Motor neuron (in vitro differentiated cells): ENCODE results near the gene SCAPER. TPM values are rescaled to one million over a fixed set of nuclear protein-coding genes. Genes with fewer than 3 reads are reported as not detected.

Experiments
- ATAC-seq, 8 experiments: fragments of 200-7000 bp; cut with Tn5 transposase; replicated peaks in 6 of 8; 2 replicates each; pipeline ENCODE4 v1.8.0; 2021; ENCODE audit warnings: mild to moderate bottlenecking in 8 of 8, moderate library complexity in 8 of 8
- H3K27ac ChIP-seq, 2 donors: fragments of 250-450 bp; sonication (Bioruptor Pico); 2 replicates each; pipeline ENCODE4 v1.9.0; 2021; ENCODE audit warnings: antibody characterized with exemption in 2 of 2, mild to moderate bottlenecking in 2 of 2, moderate library complexity in 1 of 2
- H3K4me1 ChIP-seq, 2 donors: fragments of 250-450 bp; sonication (Bioruptor Pico); replicated peaks in 1 of 2; 2 replicates each; pipeline ENCODE4 v1.6.1; 2021; ENCODE audit warnings: antibody characterized with exemption in 2 of 2, mild to moderate bottlenecking in 2 of 2, moderate library complexity in 1 of 2
- H3K4me3 ChIP-seq, 5 donors: fragments of 250-450 bp; sonication (Bioruptor Pico); 2 replicates each; pipeline ENCODE4 v1.9.0; 2021; ENCODE audit warnings: antibody characterized with exemption in 5 of 5, mild to moderate bottlenecking in 5 of 5, moderate library complexity in 4 of 5
- WGBS, 10 experiments: fragments of 450-650 bp; shearing (Covaris generic); methylation state at CpG; one replicate each; pipeline ENCODE4 v1.0.0; 2022; 5-methylcytosine and 5-hydroxymethylcytosine counted together
- in situ Hi-C, 9 experiments: fragments of 400-800 bp; cut with MboI; loops; one replicate each; pipeline ENCODE4 v1.15.0; 2021; ENCODE audit warnings: low sequenced_read_pairs in 9 of 9, low pct_unique_long_range_greater_than_20kb in 2 of 9; ENCODE audit not compliant: unreplicated experiment in 9 of 9
- total RNA-seq, 8 experiments: library from RNA; unstranded; fragments of 300-600 nt; gene quantifications; 2 replicates each; pipeline versions ENCODE4 v1.2.3 to v1.2.4, GENCODE V29; 2022

SCAPER gene, protein sequence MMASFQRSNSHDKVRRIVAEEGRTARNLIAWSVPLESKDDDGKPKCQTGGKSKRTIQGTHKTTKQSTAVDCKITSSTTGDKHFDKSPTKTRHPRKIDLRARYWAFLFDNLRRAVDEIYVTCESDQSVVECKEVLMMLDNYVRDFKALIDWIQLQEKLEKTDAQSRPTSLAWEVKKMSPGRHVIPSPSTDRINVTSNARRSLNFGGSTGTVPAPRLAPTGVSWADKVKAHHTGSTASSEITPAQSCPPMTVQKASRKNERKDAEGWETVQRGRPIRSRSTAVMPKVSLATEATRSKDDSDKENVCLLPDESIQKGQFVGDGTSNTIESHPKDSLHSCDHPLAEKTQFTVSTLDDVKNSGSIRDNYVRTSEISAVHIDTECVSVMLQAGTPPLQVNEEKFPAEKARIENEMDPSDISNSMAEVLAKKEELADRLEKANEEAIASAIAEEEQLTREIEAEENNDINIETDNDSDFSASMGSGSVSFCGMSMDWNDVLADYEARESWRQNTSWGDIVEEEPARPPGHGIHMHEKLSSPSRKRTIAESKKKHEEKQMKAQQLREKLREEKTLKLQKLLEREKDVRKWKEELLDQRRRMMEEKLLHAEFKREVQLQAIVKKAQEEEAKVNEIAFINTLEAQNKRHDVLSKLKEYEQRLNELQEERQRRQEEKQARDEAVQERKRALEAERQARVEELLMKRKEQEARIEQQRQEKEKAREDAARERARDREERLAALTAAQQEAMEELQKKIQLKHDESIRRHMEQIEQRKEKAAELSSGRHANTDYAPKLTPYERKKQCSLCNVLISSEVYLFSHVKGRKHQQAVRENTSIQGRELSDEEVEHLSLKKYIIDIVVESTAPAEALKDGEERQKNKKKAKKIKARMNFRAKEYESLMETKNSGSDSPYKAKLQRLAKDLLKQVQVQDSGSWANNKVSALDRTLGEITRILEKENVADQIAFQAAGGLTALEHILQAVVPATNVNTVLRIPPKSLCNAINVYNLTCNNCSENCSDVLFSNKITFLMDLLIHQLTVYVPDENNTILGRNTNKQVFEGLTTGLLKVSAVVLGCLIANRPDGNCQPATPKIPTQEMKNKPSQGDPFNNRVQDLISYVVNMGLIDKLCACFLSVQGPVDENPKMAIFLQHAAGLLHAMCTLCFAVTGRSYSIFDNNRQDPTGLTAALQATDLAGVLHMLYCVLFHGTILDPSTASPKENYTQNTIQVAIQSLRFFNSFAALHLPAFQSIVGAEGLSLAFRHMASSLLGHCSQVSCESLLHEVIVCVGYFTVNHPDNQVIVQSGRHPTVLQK (N-terminal part only)
- 10 to 100 TPM in 7 of 8 experiments, 1 to 10 TPM in 1; 4.7 to 32.4 (median 22.6) TPM for total RNA-seq

DNA sequence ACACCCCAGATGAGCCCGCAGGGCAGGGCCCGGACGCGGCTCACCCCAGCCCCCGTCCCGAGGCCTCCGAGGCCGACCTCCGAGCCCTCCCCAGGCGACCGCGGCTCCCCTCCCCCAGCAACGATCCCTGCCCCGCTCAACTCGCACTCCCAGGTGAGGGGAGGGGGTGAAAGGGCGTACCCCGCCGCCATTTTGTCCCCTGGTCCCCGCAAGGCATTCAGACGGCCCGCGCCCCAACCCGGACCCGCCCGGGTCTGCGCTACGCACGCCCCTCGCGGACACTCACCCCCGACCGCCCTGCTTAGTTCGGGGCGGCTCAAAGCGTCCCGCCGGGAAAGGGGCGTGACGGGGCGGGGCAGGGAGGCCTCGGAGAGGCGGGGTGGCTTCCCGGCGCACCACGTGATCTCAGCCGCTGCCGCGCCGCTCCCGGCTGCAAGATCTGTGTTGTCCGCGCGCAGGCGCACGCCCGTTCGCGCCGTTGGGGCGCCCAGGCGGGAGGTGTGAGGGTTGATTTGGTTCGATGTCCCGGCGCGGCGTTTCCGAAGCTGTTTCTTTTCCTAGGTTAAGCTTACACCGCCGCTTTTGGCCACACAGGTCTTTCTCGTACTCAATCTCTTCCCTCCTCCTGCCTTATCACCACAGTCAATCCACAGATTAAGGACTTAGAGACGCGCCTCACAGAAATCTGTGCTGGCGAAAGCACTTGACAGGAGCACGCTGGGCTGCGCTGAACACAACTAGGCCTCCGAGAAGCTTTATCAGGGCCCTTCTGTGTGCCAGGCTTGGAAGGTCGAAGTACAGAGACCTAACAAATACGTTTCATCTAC is at the start of gene SCAPER:
Gene SCAPER, minus strand, starts transcription at position 328 of the 827 bp plus-strand sequence. CDS start 21,523 bp downstream, outside the sequence.
- peak within 1 kb of the TSS; percentile 72 to 79 for H3K27ac ChIP-seq
- in situ Hi-C loops: no loop called here
- peak within 1 kb of the TSS; percentile 56 to 98 (median 85) for H3K4me3 ChIP-seq
- peaks cover 6 to 8% of the 10 kb centered on the region in 2 donors for H3K4me1 ChIP-seq
- peak; percentile 85 to 96 (median 91) for ATAC-seq
- WGBS, 10 experiments: 0 to 57% (median 12%) methylated on average over 1 to 17 of the region's 78 CpGs; no CpG with 5 or more reads in 1 of the 10 experiments

DNA sequence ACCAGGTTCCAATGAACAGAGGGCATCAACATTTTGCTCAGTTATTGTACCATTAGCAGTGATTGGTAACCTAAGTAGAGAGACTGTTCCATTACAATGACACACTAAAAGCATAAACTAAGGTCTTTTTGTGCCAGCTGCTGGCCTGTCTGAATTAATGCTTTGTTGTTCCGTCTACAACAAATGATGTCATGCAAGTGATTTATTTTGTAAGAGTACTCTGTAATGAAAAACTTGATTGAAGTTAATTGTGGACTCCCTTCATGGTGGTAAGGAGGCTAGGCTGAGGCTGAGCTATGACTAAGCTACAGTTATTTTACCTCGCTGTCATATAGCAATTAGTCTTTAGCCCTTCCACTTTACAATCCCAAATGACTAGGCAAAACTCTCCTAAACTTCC is 49.6 kb upstream of the SCAPER start:
- H3K27ac ChIP-seq: no peak overlapping the region
- peak in 5 of 8 experiments; percentile 76 to 84 (median 80) for ATAC-seq
- H3K4me1 ChIP-seq: peaks cover 5 to 7% of the 10 kb centered on the region in 2 donors
- no peak overlapping the region for H3K4me3 ChIP-seq
- 0 to 90% (median 36%) methylated on average over 1 to 2 of the region's 2 CpGs; no CpG with 5 or more reads in 1 of the 10 experiments for WGBS, 10 experiments
- in situ Hi-C loops: no loop called here

DNA sequence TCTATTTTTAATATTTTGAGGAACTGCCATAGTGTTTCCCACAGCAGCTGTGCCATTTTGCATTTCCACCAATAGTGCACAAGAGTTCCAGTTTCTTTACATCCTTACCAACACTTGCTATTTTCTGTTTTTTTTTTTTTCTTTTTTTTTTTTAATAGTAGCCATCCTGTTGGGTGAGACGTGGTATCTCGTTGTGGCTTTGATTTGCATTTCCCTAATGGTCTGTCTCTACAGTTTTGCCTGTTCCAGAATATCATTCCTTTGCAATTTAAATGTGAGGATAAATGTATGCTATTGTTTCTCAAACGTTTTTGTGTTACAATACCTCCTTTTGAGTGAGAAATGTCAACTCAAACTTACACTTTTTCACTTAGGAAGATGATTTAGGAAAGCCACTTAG is 48.8 kb upstream of the SCAPER start:
- WGBS, 10 experiments: 0 to 62% (median 36%) methylated on average over 1 to 3 of the region's 3 CpGs
- ATAC-seq: peak in 1 of 8 experiments; percentile 19
- in situ Hi-C loops: no loop called here
- no peak overlapping the region for H3K27ac ChIP-seq
- no peak overlapping the region for H3K4me3 ChIP-seq
- H3K4me1 ChIP-seq: peaks cover 0 to 3% of the 10 kb centered on the region in 2 donors

DNA sequence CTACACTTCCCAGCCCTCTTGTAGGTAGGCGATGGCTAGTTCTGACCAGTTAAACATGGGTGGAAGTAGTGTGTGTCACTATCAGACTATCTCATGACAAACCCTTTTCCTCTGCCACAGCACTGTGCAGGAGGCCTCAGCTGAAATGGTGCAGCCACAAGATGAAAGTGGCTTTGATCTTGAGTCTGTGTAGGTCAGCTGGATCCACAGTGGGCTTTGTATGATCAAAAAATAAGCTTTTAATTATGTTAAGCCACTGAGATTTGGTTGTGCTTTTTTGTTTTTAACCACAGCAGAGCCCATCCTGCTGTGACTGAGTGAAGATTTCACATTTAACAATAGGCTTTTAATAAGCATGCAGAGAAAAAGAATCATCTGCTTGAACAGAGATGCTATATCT is 46.1 kb upstream of the SCAPER start:
- in situ Hi-C loops: no loop called here

DNA sequence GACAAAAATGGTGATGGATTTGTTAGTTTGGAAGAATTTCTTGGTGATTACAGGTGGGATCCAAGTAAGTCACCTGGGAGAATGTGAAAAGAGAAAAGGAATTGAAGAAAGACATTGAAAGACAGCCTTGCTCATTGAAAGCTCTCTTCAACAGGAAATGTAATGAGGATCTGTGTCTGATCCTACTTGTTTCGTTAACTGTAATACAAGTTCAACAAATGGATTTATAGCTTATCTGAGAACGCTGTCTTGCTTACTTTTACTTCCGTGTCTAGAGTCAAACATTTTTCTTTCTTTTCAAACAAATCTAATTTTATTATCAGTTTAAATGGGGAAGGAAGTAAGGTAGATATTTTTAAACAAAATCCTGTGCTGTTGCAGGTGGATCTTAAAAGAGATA is 42.3 kb upstream of the SCAPER start:
- in situ Hi-C loops: no loop called here
- Histone ChIP-seq H3K4me3 (no peak overlapping the region), H3K4me1 (no peaks in the 10 kb centered on the region), H3K27ac (no peak overlapping the region)
- 80 to 100% (median 93%) methylated on average over 1 to 3 of the region's 3 CpGs for WGBS, 10 experiments
- ATAC-seq: no peak

More for the DNA sequence above, 46.1 kb upstream of the SCAPER start:
- H3K4me1 ChIP-seq: peaks cover 0 to 3% of the 10 kb centered on the region in 2 donors
- H3K4me3 ChIP-seq: no peak overlapping the region
- peak in 5 of 8 experiments; percentile 77 to 90 (median 89) for ATAC-seq
- WGBS, 10 experiments: 60 to 100% (median 100%) methylated on average over 1 of the region's 1 CpG; no CpG with 5 or more reads in 7 of the 10 experiments
- H3K27ac ChIP-seq: no peak overlapping the region

DNA sequence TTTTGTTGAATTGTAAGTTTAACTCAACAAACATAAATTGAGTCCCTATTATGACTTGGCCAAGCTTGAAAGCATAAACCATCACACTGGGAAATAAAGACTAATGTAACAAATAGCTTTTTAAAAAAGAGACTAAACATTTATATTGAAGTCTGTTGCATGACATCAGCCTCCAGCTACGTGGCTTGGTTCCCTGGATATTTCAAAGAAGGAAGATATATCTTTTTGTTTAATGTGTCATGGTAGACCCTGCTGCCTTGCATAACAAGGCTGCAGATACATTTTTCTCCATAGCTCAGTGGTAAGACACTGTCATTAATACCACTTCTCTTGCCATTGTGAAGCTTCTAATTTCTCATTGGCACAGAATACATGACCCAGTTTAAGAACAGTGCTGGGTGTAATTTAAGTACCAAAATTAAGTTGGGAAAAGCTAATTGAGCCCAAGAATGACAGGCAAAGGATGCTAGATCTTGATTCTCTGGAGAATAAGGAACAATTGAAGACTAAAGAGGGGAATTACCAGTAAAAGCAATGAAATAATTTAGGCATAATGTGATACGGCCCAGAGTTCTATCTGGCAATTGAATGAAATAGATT is 40.5 kb upstream of the SCAPER start:
- H3K4me3 ChIP-seq: no peak overlapping the region
- no peaks in the 10 kb centered on the region for H3K4me1 ChIP-seq
- in situ Hi-C loops: no loop called here
- no peak overlapping the region for H3K27ac ChIP-seq
- ATAC-seq: peak in 1 of 8 experiments; percentile 65
- 73 to 100% (median 91%) methylated on average over 1 to 2 of the region's 2 CpGs; no CpG with 5 or more reads in 1 of the 10 experiments for WGBS, 10 experiments

DNA sequence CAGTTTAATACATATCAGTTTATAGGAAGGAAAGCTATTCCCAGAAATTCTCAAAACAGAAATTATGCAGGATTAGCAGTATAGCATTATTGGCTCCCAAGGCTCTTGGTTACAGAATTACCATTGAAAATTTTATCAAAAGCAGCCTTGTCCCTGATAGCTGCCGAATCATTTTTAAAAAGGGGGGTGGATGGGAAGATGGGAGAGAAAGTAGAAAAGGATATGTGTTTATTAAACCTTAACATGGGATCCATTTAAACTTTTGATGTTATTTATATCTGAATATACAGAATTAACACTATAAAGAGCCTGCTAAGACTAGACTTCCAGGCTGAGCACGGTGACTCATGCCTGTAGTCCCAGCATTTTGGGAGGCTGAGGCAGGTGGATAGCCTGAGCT is 37.2 kb upstream of the SCAPER start:
- 72 to 100% (median 90%) methylated on average over 1 to 2 of the region's 2 CpGs; no CpG with 5 or more reads in 1 of the 10 experiments for WGBS, 10 experiments
- ATAC-seq: peak in 1 of 8 experiments; percentile 16
- H3K4me1 ChIP-seq: no peaks in the 10 kb centered on the region
- no peak overlapping the region for H3K27ac ChIP-seq
- no peak overlapping the region for H3K4me3 ChIP-seq
- in situ Hi-C loops: no loop called here

DNA sequence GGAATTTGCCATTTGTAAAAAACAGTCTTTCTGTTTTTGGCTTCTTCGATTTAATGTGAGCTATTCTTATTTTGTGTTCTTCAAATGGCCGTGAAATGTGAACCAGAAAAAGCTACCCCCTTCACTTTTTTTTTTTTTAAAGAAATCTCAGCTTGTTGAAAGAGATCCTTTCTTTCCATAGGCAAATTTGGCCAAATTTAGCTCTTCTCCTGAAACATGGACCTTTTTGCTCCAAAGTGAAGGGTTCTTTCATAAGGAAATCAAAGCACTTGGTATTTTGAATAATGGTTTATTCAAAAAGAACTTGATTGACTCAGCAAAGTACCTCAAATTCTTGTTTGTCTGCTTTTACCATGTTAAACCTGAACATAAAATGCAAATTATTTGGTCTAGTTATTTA is 36.5 kb upstream of the SCAPER start:
- ATAC-seq: peak in 1 of 8 experiments; percentile 6
- in situ Hi-C loops: no loop called here
- WGBS, 10 experiments: 19 to 100% (median 63%) methylated on average over 1 to 2 of the region's 2 CpGs
- Histone ChIP-seq H3K4me3 (no peak overlapping the region), H3K4me1 (no peaks in the 10 kb centered on the region), H3K27ac (no peak overlapping the region)

DNA sequence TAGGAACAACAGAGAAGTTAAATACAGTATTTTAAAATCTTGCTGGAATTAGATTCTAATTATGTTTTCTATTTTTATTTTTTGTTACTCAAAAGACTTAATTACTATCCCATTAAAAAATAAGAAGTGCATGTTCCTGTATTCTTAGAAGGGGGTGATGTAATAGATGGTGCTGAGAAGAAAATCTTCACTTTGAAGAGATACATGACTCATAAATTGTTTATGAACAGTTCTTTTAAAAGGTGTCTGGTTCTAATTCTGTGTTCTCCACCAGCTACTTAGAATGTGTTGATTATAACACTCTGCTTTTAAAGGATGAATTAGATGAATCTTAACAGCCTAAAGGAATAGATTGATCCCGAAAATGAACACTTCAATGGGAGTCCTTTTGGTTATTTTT is 34.6 kb upstream of the SCAPER start:
- H3K27ac ChIP-seq: no peak overlapping the region
- WGBS, 10 experiments: 0 to 75% (median 0%) methylated on average over 1 of the region's 1 CpG; no CpG with 5 or more reads in 4 of the 10 experiments
- H3K4me3 ChIP-seq: no peak overlapping the region
- no peaks in the 10 kb centered on the region for H3K4me1 ChIP-seq
- ATAC-seq: peak in 1 of 8 experiments; percentile 51
- in situ Hi-C loops: no loop called here

DNA sequence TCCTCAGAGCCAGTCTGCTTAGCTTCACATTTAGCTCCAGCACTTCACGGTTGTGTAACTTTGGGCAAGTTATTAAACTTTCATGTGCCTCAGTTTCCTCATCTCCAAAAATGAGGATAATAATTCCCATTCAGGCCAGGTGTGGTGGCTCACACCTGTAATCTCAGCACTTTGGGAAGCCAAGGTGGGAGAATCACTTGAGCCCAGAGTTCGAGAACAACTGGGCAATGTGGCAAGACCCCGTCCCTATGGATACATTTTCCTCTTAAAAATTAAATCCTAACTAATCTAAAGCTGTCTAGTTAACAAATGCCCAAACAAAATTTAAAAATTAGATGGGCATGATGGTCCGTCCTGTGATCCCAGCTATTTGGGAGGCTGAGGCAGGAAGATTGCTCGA is 33.6 kb upstream of the SCAPER start:
- no peak overlapping the region for H3K27ac ChIP-seq
- 80 to 100% (median 100%) methylated on average over 1 to 5 of the region's 5 CpGs; no CpG with 5 or more reads in 1 of the 10 experiments for WGBS, 10 experiments
- in situ Hi-C loops: no loop called here
- H3K4me3 ChIP-seq: no peak overlapping the region
- no peak for ATAC-seq
- no peaks in the 10 kb centered on the region for H3K4me1 ChIP-seq

DNA sequence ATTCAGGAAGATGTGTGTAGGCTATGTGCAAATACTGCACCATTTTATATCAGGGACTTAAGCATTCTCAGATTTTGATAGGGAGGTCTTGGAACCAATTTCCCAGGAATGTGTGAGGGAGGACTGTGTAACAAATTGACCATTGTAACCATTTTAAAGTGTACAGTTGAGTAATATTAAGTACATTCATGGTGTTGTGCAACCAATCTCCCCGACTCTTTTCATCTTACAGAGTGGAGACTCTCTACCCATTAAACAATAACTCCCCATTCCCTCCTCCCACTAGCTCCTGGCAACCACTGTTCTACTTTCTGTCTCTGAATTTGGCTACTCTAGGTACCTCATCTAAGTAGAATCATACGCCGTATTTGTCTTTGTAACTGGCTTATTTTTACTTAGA is 31.5 kb upstream of the SCAPER start:
- peaks cover 8 to 12% of the 10 kb centered on the region in 2 donors for H3K4me1 ChIP-seq
- ATAC-seq: no peak
- 13 to 100% (median 97%) methylated on average over 1 to 3 of the region's 3 CpGs; no CpG with 5 or more reads in 2 of the 10 experiments for WGBS, 10 experiments

More for the DNA sequence above, 31.5 kb upstream of the SCAPER start:
- in situ Hi-C loops: no loop called here
- H3K4me3 ChIP-seq: no peak overlapping the region
- H3K27ac ChIP-seq: no peak overlapping the region
